Activated naive CD4-positive, alpha-beta T cell treated with anti-CD3 and anti-CD28 coated beads, Interleukin-2, amount 50 U/mL, for 24 hours (primary cell): Measurements from ENCODE around the gene GRPEL1.

Experiments used
- H3K27ac Mint-ChIP-seq: one replicate; pipeline ENCODE4 v1.8.0; 2021; ENCODE audit warnings: mild to moderate bottlenecking, mixed read lengths
- H3K27me3 Mint-ChIP-seq: one replicate; pipeline ENCODE4 v1.8.0; 2021; ENCODE audit warnings: mixed read lengths
- H3K36me3 Mint-ChIP-seq: one replicate; pipeline ENCODE4 v1.8.0; 2021; ENCODE audit warnings: mixed read lengths
- H3K4me1 Mint-ChIP-seq: one replicate; pipeline ENCODE4 v1.8.0; 2021; ENCODE audit warnings: mixed read lengths
- H3K4me3 Mint-ChIP-seq: one replicate; pipeline ENCODE4 v1.8.0; 2021; ENCODE audit warnings: mild to moderate bottlenecking, mixed read lengths
- H3K9me3 Mint-ChIP-seq: one replicate; pipeline ENCODE4 v1.8.0; 2021; ENCODE audit warnings: mixed read lengths

Gene GRPEL1

GRCh38 chr4:7045961-7046921 lies 21.6 kb downstream of the GRPEL1 start:
- peak overlapping the region; percentile 94 for H3K4me3 Mint-ChIP-seq
- peaks cover 59% of the 10 kb centered on the region for H3K4me1 Mint-ChIP-seq
- no peaks in the 10 kb centered on the region for H3K9me3 Mint-ChIP-seq
- H3K27me3 Mint-ChIP-seq: no peaks in the 10 kb centered on the region
- H3K27ac Mint-ChIP-seq: peak overlapping the region; percentile 83
- no peaks in the 10 kb centered on the region for H3K36me3 Mint-ChIP-seq

GRCh38 chr4:7045553-7045952 lies 22.3 kb downstream of the GRPEL1 start:
- Mint-ChIP-seq H3K36me3 (no peaks in the 10 kb centered on the region), H3K27me3 (no peaks in the 10 kb centered on the region), H3K9me3 (no peaks in the 10 kb centered on the region), H3K4me1 (peaks cover 59% of the 10 kb centered on the region), H3K4me3 (peak overlapping the region; percentile 94), H3K27ac (peak overlapping the region; percentile 55)

GRCh38 chr4:7044137-7044930 lies 23.5 kb downstream of the GRPEL1 start:
- H3K9me3 Mint-ChIP-seq: no peaks in the 10 kb centered on the region
- H3K4me1 Mint-ChIP-seq: peaks cover 53% of the 10 kb centered on the region
- H3K27ac Mint-ChIP-seq: peak overlapping the region; percentile 81
- H3K4me3 Mint-ChIP-seq: peak overlapping the region; percentile 94
- H3K27me3 Mint-ChIP-seq: no peaks in the 10 kb centered on the region
- H3K36me3 Mint-ChIP-seq: no peaks in the 10 kb centered on the region

GRCh38 chr4:7043284-7044136 lies 24.4 kb downstream of the GRPEL1 start, which contains the start of gene TADA2B:
TSS of gene TADA2B (plus strand) at chr4:7043372. CDS start at chr4:7043580, 208 bp downstream.
- Mint-ChIP-seq H3K27ac (peak within 1 kb of the TSS; percentile 89), H3K4me1 (peaks cover 46% of the 10 kb centered on the region), H3K9me3 (no peaks in the 10 kb centered on the region), H3K4me3 (peak within 1 kb of the TSS; percentile 94), H3K27me3 (no peaks in the 10 kb centered on the region), H3K36me3 (no peaks in the 10 kb centered on the region)

- Mint-ChIP-seq H3K27me3 (no peaks in the 10 kb centered on the region), H3K36me3 (no peaks in the 10 kb centered on the region), H3K4me3 (peak overlapping the region; percentile 92), H3K4me1 (peaks cover 47% of the 10 kb centered on the region), H3K9me3 (no peaks in the 10 kb centered on the region), H3K27ac (peak overlapping the region; percentile 89)
These were observed 25.2 kb downstream of the GRPEL1 start for GRCh38 chr4:7042503-7043283.

- Mint-ChIP-seq H3K4me1 (peaks cover 47% of the 10 kb centered on the region), H3K4me3 (peak overlapping the region; percentile 84), H3K36me3 (no peaks in the 10 kb centered on the region), H3K27ac (peak overlapping the region; percentile 69), H3K27me3 (no peaks in the 10 kb centered on the region), H3K9me3 (no peaks in the 10 kb centered on the region)
These were observed 25.9 kb downstream of the GRPEL1 start for GRCh38 chr4:7041801-7042502.

GRCh38 chr4:7041246-7041645 lies 26.6 kb downstream of the GRPEL1 start:
- Mint-ChIP-seq H3K27me3 (no peaks in the 10 kb centered on the region), H3K27ac (no peak overlapping the region), H3K4me3 (no peak overlapping the region)

GRCh38 chr4:7040765-7041164 lies 27.1 kb downstream of the GRPEL1 start:
- Mint-ChIP-seq H3K27me3 (no peaks in the 10 kb centered on the region), H3K27ac (no peak overlapping the region), H3K36me3 (no peaks in the 10 kb centered on the region), H3K9me3 (no peaks in the 10 kb centered on the region), H3K4me1 (peaks cover 36% of the 10 kb centered on the region), H3K4me3 (peak overlapping the region; percentile 52)

More at GRCh38 chr4:7041246-7041645, 26.6 kb downstream of the GRPEL1 start:
- Mint-ChIP-seq H3K36me3 (no peaks in the 10 kb centered on the region), H3K4me1 (peaks cover 41% of the 10 kb centered on the region), H3K9me3 (no peaks in the 10 kb centered on the region)

- no peaks in the 10 kb centered on the region for H3K36me3 Mint-ChIP-seq
- H3K27me3 Mint-ChIP-seq: no peaks in the 10 kb centered on the region
- no peak overlapping the region for H3K4me3 Mint-ChIP-seq
- no peaks in the 10 kb centered on the region for H3K9me3 Mint-ChIP-seq
- H3K4me1 Mint-ChIP-seq: peaks cover 22% of the 10 kb centered on the region
- no peak overlapping the region for H3K27ac Mint-ChIP-seq
These were observed 30.4 kb downstream of the GRPEL1 start for GRCh38 chr4:7037425-7037824.

GRCh38 chr4:7034262-7035081 lies 33.4 kb downstream of the GRPEL1 start:
- H3K27me3 Mint-ChIP-seq: no peaks in the 10 kb centered on the region
- peaks cover 4% of the 10 kb centered on the region for H3K36me3 Mint-ChIP-seq
- no peaks in the 10 kb centered on the region for H3K9me3 Mint-ChIP-seq
- no peak overlapping the region for H3K27ac Mint-ChIP-seq
- H3K4me1 Mint-ChIP-seq: peaks cover 13% of the 10 kb centered on the region
- no peak overlapping the region for H3K4me3 Mint-ChIP-seq

- Mint-ChIP-seq H3K27ac (no peak overlapping the region), H3K36me3 (peaks cover 13% of the 10 kb centered on the region), H3K9me3 (no peaks in the 10 kb centered on the region), H3K4me1 (peaks cover 13% of the 10 kb centered on the region), H3K4me3 (no peak overlapping the region), H3K27me3 (no peaks in the 10 kb centered on the region)
These were observed 35.3 kb downstream of the GRPEL1 start for GRCh38 chr4:7032596-7032995.

- Mint-ChIP-seq H3K4me1 (peaks cover 6% of the 10 kb centered on the region), H3K27me3 (no peaks in the 10 kb centered on the region), H3K27ac (no peak overlapping the region), H3K36me3 (peaks cover 17% of the 10 kb centered on the region), H3K4me3 (no peak overlapping the region), H3K9me3 (no peaks in the 10 kb centered on the region)
These were observed 36.1 kb downstream of the GRPEL1 start for GRCh38 chr4:7031558-7032449.
